Measurements from ENCODE around the gene GIPR.
"Not testable (repeated sequence)": the region's sequence is repeated elsewhere in the genome, so short reads cannot be mapped to it uniquely, and the experiment has no call there.

GIPR gene

DNA sequence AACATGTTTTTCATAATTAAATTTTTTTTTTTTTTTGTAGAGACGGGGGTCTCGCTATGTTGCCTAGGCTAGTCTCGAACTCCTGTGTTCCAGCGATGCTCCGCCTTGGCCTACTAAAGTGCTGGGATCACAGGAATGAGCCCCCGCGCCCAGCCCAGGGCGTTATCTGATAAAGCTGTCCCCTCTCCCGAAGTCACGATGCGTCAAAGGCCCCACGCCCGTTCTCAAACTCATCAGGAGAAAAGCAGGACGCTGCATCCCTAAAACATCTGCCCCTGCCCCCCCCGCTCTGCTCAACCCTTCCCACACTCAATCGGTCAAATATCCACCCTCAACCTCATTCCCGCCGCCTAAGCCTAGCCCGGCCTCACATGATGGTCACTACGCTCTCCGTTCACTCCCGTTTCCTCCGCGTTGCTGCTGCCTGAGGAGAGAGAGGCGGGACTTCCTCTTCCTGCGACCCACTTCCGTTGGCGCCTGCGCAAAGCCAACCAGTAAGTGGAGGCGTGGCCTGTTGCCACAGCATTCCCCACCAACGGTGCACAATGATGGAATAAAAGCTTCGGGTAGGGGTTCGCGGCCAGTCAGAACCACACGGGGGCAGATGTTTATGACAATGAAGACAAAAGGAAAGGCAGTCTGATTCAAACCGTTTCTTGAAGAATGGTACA, 23.6 kb downstream of the GIPR start, which contains the start of gene SNRPD2:
TSS of gene SNRPD2 (minus strand) at position 438 of the 671 bp plus-strand sequence. CDS start at position 373, 65 bp downstream.
- DNase-seq (ENCODE audit: low read depth in 2 of 2, low spot score in 1 of 2): peak; percentile 83 to 89

DNA sequence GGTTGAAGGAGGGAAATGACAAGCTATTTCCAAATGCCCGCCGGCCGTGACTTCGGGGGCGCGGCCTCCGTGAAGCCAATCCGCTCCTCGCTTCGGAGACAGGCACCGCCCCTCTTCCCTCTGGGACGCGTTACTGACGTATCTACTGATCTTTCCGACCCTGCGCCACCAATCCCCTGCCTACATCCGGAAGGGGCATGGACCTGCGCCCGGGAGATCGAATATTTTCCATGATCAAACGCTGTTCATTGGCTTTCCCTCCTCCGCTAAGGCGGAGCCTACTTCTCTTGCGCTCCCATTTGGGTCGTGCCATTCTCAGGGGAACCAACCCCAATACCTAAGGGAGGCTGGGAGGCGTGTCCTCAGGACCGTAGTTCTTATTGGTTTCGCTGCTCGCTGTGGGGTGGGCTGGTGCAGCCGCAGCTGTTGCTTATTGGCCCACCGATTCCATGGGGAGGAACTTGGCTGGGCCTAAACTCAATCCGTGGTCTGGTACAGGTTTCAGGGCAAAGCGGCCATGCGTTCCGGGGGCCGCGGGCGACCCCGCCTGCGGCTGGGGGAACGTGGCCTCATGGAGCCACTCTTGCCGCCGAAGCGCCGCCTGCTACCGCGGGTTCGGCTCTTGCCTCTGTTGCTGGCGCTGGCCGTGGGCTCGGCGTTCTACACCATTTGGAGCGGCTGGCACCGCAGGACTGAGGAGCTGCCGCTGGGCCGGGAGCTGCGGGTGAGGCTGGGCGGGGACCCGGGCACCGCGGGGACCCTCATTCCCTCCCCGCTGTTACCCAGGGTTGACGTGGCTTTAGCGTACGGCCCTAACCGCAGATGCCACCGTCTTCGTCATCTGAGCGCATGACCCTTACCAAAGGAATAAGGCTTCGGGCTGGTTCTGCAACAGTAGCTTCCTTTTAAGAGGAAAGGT, 24.4 kb downstream of the GIPR start, which contains the start of gene QPCTL:
TSS of gene QPCTL (plus strand) at position 480 of the 919 bp plus-strand sequence. CDS start at position 518, 38 bp downstream.
- peak; percentile 91 to 95 for DNase-seq (ENCODE audit: low read depth in 2 of 2, low spot score in 1 of 2)

DNA sequence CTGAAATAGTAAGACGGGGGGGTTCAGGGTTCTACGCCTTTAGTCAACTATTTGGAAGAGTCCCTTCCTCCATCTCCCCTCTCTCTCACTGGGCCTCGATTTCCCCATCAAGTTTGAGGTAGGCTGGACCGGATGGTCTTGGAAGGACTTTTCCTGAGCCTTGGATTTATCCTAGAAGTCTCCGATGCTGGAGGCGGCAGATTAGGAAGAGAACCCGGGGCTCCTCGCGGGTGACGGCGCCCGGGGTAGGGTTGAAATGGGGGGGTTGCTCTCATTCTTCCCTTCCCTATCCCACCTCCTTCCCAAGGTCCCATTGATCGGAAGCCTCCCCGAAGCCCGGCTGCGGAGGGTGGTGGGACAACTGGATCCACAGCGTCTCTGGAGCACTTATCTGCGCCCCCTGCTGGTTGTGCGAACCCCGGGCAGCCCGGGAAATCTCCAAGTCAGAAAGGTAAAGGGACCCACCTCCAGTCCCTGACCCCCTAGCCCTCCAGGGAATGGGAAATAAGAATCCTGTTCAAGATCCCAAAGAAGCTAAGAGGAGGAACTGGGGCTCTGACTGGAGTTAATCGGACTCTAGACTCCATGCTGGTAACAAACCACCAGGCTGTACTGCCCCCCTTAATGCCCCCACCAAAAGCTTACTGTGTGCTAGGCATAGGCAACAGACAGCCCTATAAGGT, 25.2 kb downstream of the GIPR start:
- peak; percentile 36 to 56 for DNase-seq (ENCODE audit: low read depth in 2 of 2, low spot score in 1 of 2)

GRCh38 chr19:45701676-45702075, 33.7 kb downstream of the GIPR start:
- no peak for DNase-seq (ENCODE audit: low read depth in 2 of 2, low spot score in 1 of 2)

DNA sequence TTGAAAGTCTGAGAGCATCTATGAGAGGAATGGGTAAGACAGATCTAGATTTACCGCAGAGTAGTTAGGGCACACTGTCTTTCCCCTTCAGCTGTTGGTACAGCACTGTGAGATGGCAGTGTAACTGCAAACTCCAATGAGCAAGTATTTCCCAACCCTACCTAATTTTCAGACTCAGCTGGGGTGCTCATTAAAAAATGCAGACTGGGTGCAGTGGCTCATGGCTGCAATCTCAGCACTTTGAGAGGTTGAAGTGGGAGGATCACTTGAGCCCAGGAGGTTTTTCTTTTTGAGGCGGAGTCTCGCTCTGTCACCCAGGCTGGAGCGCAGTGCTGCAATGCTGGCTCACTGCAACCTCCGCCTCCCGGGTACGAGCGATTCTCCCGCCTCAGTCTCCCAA, 37.1 kb downstream of the GIPR start:
- DNase-seq (ENCODE audit: low read depth in 2 of 2, low spot score in 1 of 2): no peak

GRCh38 chr19:45705710-45706415, 37.8 kb downstream of the GIPR start:
- no peak for DNase-seq (ENCODE audit: low read depth in 2 of 2, low spot score in 1 of 2)

GRCh38 chr19:45710356-45711130, 42.5 kb downstream of the GIPR start:
- DNase-seq (ENCODE audit: low read depth in 2 of 2, low spot score in 1 of 2): no peak

DNA sequence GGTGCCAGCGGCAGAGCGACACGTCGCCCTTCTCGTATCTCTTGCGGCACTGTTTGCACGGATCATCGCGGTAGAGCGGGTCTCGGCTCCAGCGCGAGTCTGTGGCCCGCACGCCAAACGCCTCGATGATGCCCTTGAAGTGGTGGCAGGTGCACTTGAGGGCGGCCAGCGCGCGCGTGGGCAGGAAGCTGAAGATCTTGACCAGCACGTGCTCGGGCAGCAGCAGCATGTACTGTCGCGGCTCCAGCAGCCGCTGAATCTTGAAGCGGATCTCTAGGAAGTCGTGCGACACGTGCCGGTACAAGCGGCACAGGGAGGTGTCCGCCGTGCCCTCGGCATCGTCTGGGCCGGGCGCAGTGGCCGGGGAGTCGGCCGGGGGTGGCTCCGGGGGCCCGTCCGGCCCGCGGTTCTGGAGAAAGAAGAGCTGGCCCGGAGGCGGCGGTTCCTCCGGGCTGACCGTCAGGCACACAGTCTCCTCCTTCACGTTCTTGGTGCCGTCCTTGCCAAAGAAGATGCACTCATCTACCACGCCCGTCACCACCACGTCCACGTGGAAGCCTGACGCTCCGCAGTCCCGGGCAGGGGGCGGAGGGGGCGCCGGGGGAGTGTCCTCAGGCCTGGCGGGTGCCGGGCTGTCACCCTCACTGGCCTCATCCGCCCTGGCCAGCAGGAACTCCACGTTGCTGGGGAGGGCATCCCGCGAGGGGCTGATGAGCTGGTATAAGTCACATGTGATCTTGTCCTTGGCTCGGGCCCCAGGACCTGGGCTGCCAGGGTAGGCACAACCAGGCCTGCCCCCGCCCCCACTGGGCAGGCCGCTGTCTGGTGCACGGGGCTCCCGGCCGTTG, 44.1 kb downstream of the GIPR start:
- no peak for DNase-seq (ENCODE audit: low read depth in 2 of 2, low spot score in 1 of 2)

DNA sequence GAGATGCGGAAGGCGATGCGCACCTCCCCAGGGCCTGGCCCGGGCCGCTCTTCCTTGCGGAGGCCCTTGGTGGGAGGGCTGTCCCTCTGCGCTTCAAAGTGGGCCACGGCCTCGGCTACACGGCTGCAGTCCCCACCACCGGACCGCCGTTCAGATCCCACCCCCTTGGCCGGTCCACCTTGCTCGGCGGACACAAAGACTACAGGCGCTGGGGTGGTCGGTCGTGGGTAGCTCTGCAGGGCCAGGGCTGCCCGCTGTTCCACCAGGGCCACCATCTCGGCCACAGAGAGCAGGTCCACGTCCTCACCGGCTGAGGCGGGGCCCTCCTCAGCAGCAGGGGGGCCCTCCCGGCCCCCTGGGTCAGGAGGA, 44.7 kb downstream of the GIPR start:
- DNase-seq (ENCODE audit: low read depth in 2 of 2, low spot score in 1 of 2): no peak

DNA sequence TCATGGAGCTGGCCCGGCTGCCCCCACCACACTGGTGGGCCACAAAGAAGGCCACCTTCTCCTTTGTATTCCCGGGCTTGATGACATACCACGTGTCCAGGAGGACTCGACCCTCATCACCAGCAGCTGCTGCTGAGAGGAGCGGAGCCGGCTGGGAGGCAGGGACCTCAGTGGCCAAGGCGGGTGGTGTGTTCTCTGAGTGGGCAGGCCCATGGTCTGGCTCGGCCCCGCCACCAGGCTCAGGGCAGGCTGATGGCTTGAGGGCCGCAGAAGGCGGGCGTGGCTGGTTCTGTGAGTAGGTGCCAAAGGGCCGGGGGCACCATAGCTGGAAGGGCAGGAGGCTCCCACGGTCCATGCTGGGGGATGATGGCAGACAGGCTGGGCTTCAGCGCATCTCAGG, 45.1 kb downstream of the GIPR start:
- DNase-seq (ENCODE audit: low read depth in 2 of 2, low spot score in 1 of 2): no peak

- no peak for DNase-seq (ENCODE audit: low read depth in 2 of 2, low spot score in 1 of 2)
Measured at GRCh38 chr19:45715139-45715538, 47.1 kb downstream of the GIPR start.

GRCh38 chr19:45716359-45717130, 48.5 kb downstream of the GIPR start:
- DNase-seq (ENCODE audit: low read depth in 2 of 2, low spot score in 1 of 2): no peak

- DNase-seq (ENCODE audit: low read depth in 2 of 2, low spot score in 1 of 2): peak; percentile 91 to 96
Measured at GRCh38 chr19:45717131-45717982, 49.3 kb downstream of the GIPR start.

DNA sequence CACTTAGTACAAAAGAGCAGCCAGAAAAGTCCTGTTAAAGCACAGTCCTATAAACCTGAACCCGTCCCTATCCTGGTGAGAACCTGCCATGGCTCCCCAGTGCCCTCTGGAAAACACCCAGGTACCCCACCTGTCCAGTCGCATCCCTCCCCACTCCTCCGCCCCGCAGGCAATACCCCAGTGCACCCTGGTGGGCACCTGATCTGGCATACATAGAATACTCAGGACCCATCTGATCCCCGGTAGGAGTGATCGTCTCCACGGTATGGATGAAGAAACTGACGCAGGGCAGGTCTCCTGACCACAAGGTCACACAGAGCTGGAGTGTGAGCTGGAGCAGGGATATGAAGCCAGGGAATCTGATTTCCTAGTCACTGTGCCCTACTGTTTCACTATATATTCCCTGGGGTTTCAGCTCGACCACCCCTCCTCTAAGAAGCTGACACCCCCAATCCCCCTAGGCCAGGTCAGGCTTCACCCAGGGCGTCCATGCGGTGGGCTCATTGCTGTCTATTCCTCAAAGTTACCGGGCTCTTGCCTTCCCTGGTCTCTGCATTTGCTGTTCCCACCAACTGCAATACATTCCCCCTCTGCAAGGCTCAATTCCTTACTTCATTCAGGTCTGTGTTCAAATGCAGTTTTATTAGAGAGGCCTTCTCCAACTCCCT, 50.1 kb downstream of the GIPR start:
- no peak for DNase-seq (ENCODE audit: low read depth in 2 of 2, low spot score in 1 of 2)

GRCh38 chr19:45720065-45720464, 52.0 kb downstream of the GIPR start:
- not testable (repeated sequence) for DNase-seq (ENCODE audit: low read depth in 2 of 2, low spot score in 1 of 2)

- not testable (repeated sequence) for DNase-seq (ENCODE audit: low read depth in 2 of 2, low spot score in 1 of 2)
Measured at GRCh38 chr19:45728683-45729082, 60.7 kb downstream of the GIPR start.

GRCh38 chr19:45729800-45730290, 61.8 kb downstream of the GIPR start:
- DNase-seq (ENCODE audit: low read depth in 2 of 2, low spot score in 1 of 2): no peak

All from stimulated activated CD8-positive, alpha-beta memory T cell treated with anti-CD3 and anti-CD28 coated beads, Interleukin-4, amount 100 ng/mL, for 4 hours (primary cell).